HG03520 (cell line): ENCODE data around the gene PASK.

Experiments used
- ATAC-seq: cut with Tn5 transposase; IDR thresholded peaks from one replicate; pipeline ENCODE4 v1.9.1; 2021; ENCODE audit warnings: mild to moderate bottlenecking, moderate library complexity; ENCODE audit not compliant: unreplicated experiment

Gene PASK

DNA sequence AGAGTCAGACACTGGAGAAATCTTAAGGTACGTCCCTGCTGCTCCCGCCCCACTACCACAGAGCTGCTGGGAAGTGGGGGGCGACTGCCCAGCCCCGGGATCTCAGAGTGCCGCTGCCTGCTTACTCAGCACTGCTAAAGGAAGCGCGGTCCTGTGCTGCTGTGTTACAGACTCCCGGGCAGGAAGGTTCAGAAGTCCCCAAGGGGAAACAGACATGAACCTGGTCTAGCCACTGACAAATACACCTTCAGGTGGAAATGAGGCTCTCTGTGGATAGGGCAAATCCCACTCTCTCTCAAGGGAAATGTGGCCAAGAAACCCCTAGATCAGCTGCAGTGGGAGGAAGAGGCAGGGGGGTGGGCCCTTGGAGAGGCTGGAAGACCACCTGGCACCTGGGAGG, 60.9 kb downstream of the PASK start:
- ATAC-seq = no peak

- no peak for ATAC-seq
Measured at GRCh38 chr2:241087420-241088268, 61.6 kb downstream of the PASK start.

- ATAC-seq = no peak
Measured at GRCh38 chr2:241084856-241085444, 64.3 kb downstream of the PASK start.

DNA sequence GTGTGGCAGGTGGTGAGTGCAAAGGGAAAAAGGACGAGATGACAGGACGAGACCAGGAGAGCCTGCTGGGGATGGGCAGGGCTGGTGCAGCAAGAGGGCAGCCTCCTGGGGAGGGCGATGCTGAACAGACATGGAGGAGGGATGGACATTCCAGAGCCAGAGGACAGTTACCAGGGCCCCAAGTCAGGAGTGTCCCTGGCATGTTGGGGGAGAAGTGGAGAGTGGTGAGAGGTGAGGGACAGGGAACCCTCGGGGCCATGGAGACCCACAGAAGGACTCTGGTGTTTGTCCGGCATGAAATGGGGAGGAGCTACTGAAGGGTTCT, 66.2 kb downstream of the PASK start:
- ATAC-seq = no peak

DNA sequence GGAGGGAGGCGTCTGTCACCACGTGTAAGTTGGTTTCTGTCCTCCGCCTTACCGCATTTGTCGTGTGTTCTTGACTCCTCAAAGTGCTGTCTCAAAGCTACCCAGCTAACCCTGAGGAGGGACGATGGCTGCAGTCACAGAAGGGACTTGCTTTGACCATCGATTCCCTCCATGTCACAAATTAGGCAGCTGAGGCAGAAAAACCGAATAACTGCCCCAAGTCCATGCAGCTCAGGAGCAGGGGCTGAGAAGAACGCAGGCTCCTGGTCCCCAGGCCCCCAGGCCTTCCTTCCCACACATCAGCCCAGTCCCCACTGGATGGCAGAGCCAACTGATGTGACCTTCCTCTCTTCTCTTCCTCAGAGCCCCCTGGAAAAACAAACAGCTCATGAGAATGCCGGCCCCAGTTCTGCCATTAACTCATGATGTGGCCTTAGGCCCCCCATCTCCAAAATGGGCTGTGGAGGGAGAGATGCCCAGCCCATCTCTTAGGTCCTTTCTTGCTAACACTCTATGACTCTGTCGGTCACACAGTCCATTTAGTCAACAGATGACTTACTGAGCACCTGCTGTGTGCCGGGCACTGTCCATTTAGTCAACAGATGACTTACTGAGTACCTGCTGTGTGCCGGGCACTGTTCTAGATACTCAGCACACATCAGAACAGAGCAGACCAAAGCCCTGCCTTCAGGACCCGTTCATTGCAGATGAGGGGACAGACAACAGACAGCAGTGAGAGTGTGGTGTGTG, 66.8 kb downstream of the PASK start:
- no peak for ATAC-seq

- no peak for ATAC-seq
Measured at GRCh38 chr2:241081643-241082340, 67.5 kb downstream of the PASK start.

DNA sequence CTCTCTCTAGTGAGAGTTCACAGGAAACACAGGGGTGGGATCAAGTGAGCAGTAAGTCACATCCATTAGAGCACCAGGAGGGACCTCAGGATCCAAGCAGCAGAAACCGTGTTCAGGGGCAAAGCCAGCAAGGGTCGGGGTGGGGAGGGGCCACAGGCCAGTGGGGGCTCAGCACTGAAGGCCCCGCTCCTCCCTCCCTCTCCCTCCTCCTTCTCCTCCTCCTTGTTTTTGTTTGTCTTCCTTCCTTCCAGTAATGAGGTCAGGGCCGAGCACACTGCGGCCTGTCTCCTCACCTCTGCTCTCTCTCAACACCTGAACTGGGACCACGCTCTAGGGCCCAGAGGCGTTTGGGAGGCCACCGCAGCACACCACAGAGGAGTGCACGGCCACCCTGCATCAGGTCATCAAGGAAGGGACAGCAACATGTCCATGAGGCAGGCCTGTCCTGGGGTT, 68.1 kb downstream of the PASK start:
- no peak for ATAC-seq

GRCh38 chr2:241080405-241081189, 68.7 kb downstream of the PASK start:
- ATAC-seq = no peak

GRCh38 chr2:241074901-241075540, 74.3 kb downstream of the PASK start:
- no peak for ATAC-seq

DNA sequence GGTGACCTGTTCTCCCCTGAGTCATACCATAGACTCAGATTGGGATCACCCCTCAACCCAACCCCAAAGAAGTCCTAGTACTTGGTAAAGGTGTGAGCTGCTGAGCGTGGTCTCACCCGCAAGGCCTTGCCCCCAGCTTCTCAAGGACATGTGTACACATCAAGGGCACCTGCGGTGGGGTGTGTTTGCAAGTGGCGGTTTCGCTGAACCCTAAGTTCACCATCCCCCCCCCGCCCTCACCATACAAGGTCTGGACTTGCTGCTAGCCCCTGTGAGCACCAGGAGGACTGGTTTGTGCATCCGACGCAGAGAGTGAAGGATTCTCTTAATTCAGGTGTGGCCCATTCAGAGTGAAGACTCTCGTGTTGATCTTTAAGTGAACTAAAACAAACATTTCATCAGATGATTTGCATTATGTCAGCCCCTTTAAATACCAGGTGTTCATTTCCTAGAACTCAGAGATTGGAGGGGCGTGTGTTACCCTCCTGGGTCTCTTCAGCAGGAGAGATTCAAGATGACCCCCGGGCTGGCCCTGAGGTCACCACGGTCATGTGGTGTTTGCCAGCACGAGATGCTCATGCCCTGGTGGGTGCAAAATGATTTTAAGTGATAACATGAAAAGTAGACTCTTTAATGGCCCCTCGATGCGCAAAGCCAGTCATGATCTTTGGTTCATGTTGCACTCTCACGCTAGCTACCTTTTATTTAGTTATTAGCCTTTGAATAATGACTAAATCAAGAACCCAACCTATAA, 75.0 kb downstream of the PASK start:
- ATAC-seq = no peak

- ATAC-seq = no peak
Measured at GRCh38 chr2:241073166-241074064, 75.9 kb downstream of the PASK start.

DNA sequence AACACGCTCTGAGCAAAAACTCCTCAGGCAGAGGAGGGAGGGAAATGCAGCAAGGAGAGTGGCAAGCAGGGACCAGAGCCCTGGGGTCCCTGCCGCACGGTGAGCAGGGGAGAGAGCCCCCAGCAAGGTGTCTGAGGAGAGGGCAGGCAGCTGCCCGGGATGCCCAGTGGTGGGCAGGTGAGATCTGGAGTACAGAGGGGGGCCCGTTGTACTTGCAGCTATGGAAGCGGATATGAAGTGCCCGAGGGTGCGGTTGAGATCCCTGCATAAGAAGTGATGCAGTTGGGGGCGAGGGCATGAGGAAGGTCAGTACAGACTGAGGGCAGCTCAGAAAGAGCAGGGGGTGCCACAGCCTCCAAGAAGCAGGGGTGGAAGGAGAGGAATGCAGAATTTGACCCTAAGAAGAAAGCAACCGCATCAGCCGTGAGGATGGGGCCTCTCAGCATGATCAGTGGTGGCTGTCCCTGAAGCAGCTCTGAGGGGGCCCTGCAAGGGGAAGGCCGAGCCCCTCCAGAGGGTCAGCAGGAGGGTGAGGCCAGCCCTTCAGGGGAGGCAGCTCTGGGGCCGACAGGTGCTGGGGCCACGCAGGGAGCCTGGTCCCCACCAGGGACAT, 76.6 kb downstream of the PASK start:
- ATAC-seq = no peak

- ATAC-seq = no peak
Measured at GRCh38 chr2:241072151-241072550, 77.1 kb downstream of the PASK start.

GRCh38 chr2:241071677-241072111, 77.6 kb downstream of the PASK start:
- no peak for ATAC-seq

GRCh38 chr2:241070811-241071676, 78.2 kb downstream of the PASK start:
- ATAC-seq = no peak

GRCh38 chr2:241070361-241070760, 78.9 kb downstream of the PASK start:
- ATAC-seq = no peak

- no peak for ATAC-seq
Measured at GRCh38 chr2:241069821-241070281, 79.4 kb downstream of the PASK start.
